NCI-H82 (cell line): Measurements from ENCODE around the gene CDH9.
A peak's percentile ranks its signal among the peaks of the same experiment; 100 is the strongest.

ENCODE experiments used
- DNase-seq: peaks from one replicate; lab custom pipeline; 2025; lab: John Stamatoyannopoulos, UW

Gene CDH9, protein sequence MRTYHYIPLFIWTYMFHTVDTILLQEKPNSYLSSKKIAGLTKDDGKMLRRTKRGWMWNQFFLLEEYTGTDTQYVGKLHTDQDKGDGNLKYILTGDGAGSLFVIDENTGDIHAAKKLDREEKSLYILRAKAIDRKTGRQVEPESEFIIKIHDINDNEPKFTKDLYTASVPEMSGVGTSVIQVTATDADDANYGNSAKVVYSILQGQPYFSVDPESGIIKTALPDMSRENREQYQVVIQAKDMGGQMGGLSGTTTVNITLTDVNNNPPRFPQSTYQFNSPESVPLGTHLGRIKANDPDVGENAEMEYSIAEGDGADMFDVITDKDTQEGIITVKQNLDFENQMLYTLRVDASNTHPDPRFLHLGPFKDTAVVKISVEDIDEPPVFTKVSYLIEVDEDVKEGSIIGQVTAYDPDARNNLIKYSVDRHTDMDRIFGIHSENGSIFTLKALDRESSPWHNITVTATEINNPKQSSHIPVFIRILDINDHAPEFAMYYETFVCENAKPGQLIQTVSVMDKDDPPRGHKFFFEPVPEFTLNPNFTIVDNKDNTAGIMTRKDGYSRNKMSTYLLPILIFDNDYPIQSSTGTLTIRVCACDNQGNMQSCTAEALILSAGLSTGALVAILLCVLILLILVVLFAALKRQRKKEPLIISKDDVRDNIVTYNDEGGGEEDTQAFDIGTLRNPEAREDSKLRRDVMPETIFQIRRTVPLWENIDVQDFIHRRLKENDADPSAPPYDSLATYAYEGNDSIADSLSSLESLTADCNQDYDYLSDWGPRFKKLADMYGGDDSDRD

DNA sequence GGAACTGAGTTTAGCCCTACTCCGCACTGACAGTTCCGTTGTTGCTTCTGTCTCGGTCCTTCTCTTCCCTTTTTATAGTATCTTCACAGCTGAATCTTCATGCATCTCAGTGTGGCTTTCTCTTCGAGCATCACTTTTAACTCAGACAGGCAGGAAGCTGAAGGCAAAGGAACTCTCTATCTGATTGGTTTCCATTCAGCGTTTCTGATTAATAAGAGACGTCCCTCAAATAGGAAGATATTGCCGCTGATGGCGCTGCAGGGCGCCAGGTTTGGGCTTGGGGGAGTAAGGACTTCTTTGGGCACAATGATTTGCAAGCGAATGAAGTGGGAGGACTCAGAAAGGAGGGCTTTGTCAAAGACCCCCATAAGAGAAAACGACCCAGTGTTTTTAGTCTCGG is at the start of gene CDH9:
CDH9 (minus strand) TSS at position 111 of the 400 bp plus-strand sequence. CDS start 50,253 bp downstream, outside the sequence.
- DNase-seq = peak; percentile 21

DNA sequence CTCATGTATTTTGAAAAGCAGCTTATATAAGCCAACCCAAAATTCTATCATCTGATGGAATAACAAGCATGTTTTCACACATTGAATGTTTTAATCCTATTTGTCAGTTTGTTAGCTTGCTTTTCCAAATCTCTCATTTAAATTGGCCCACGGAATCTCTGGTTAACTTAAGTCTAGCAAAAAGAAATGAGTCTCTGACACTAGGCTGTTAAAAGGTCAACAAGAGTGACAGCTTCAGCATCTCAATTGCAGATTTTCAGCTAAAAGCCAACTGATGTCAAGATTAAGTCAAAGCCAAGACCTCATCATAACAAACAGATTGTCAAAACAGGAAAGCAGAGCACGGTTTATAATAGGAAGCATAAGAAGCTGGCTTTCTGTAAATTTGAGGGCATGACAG is 49.4 kb upstream of the CDH9 start:
- DNase-seq = no peak

DNA sequence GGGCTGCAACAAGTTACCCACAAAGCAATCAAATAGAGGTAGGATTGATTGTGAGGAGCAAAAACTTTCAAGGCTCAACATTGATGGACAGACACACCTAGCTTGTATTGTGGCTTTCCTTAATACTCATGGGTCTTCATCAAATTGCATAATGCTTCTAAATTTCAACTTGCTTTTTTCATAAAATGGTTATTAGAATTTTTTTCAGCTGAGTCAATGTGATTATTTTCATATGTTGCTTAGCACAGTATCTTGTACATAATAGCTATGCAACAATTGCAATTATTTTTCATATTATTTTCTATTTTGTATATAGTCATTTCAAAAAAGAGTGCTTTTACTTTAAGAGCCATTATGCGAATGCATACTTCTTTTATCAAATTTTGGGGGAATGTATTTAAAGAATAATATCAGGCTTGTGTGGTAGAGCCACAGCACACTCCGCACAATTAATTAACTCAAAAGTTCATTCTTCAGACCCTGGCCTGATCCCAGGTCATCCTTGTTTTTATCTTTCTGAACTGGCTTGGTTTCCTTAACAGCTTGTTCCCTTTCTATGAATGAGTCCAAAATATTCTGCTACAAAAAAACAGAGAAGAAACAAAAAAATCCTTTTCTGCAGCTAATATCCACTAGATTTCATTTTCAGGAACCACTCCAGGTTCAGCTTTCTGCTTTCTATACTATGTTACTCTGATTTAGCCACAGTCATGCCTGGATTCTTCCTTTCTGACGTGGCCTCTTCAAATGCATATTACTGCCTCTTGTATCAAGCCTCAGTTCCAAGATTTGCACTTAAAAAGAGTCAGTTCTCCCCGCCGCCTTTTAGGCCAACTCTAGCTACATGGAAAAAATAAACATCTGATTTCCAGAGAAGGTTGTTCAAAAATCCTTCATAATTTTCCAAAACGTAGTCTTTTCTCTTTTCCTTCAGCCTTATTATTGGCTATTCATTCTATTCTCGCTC is 45.3 kb upstream of the CDH9 start:
- DNase-seq = no peak

DNA sequence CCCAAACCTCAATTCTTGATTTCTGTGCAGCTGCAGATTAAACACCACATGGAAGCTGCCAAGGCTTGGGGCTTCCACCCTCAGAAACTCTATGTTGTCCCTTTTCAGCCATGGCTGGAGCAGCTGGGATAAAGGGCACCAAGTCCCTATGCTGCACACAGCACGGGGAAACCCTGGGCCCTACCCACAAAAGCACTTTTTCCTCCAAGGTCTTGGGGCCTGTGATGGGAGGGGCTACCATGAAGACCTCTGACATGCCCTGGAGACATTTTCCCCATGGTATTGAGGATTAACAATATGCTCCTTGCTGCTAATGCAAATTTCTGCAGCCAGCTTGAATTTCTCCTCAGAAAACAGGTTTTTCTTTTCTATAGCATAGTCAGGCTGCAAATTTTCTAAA is 41.8 kb upstream of the CDH9 start:
- DNase-seq = no peak

DNA sequence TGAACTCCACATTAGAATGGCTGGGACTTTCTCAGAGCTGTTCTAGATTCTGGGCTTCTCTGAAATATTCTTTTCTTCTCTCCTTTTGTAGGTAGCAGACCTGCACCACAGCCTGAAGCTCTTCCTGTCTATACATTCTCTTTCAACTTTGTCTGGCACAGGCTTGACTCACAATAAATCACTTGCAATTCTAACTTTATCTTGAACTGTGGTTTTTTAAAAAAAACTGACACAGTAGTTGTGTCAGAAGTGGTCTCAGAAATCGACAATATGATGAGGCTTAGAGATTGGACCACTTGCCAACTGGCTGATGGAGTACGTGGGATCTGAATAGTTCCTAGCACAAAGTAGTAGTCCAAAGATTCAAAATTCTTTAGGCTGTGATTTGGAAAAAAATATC is 24.1 kb upstream of the CDH9 start:
- DNase-seq = no peak

DNA sequence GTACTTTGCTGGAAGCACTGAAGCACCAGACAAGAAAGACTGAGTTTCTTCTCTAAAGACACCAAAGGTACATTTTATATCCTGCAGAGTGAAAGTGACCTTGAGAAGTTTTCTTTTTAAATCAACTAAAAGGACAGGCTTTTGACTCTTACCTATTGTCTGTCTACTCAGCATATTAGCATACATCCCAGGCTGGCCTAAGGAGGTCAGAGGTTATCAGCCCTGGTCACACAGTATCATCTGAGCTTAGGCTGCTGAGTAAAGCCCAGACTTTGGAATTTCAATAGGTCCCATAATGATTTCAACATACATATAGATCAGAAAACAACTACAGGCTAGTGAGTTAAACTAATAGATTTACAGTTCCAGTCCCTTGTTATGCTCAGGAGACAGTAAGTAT is 10.1 kb upstream of the CDH9 start:
- no peak for DNase-seq

DNA sequence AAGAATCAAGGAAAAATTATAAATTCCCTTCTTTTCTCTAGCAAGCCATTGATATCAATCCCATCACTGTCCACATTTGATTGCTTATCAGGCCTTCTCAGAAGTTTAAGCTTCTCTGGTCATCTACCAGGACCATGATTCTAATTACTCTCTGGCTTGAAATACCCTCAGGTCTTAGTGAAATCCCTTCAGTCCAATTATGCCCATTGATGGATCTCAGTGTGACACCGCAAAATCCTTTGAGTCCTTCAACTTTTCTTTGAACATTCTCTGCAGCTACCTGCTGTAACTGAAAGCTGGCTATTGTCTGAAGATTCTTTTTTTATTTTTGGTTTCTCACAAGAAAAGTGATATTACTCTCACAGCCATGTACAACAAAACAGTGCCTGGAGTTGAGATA is 3.0 kb upstream of the CDH9 start:
- DNase-seq = peak; percentile 9

DNA sequence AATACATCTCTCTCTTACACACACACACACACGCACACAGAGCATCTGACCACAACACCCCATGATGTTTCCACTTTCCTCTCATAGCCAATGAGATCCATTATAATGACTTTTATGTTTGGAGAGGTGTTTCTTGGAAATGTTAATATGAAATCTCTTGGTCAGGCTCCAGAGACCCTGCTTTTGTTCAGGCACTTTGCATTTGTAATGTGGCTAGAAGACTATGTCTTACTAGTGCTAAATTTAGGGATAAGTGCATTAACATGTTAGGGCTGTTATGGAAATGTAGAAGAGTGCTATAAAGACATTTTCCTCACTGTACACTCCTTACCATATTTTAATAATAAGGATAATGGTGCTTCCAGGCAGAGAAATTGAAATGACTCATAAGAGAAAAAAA is 3.8 kb downstream of the CDH9 start:
- no peak for DNase-seq

DNA sequence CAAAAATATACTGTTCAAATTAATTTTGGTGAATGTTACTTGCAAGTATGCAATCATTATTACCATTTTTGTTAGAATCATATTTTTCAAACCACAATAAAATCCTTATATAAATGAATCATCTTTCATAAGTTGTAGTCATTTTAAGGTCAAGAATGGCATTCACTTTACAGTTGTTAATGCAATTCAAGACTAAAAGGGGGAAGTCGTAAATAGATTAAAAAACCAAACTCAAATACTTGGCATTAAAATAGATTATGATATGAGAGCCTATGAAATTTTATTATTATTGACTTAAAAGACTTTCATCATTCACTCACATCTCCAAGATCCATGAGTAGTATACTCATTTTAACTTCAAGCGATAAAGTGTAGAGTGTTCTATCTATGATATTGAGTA is 11.6 kb downstream of the CDH9 start:
- DNase-seq = no peak

DNA sequence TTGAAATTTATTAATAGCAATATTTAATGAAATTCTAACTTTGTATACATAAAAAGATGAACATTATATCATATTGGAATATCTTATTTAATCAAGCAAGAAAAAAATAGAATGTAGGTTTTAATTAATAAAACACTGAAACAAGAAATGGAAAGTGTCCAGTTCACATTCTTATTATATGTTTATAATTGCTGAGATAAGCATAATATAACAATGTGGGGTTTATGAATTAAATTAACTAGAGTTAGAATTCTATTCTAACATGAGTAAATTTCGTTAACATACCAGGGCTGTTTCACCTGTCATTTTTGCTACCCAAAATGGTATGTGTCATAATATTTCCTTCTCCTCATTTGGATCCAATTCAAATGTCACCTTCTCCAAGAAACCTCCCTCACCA is 12.3 kb downstream of the CDH9 start:
- DNase-seq = no peak

DNA sequence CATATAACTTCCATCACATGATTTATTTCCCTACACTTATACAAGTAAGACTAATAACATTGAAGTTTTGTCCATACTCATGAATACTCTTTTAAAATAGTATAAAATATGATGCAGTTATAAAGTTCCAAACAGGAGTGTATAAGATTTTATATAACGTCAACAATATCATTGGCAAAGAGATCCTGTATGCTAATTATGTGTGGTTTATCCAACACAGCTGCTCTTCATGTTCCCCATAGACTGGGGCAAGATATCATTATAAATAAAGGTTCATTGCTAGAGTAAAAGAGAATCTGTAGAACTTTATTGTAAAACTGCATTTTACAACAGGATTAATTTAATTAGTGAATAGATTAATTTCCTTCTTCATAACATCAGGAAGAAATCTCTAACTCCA is 16.9 kb downstream of the CDH9 start:
- DNase-seq = no peak

DNA sequence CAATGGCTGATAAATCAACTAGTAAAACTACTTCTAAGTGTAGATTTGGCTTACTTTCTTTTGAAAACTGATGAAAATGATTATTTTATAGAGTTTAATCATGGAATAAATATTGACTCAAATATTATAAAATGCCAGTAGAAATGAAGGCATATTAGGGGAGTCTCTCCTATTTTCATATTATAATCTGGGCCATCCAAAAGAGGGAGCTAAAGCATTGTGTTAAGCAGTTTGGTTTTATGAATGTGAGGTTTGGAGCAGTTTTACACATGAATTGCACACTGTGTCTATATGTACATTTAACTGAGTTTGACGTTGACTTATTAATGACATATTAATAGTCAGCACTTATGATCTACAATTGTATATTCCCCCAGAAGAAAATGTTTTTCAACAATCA is 17.4 kb downstream of the CDH9 start:
- DNase-seq = peak; percentile 12

DNA sequence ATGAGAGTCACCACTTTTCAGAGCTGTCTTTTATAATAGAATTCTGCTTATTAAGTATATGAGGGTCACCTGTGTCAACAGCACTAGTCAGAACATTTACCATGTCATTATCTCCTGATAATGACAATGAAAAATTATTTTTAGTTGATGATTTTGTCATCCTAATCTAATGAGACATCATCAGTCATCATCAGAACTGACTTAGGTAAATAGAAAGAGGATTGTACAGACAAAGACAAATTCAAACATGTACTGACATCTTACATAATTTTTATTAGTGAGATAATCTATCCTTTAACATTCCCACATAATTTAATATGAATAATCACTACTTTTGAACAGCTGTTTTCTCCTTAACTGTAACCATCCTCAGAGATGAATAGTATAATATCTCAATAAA is 22.6 kb downstream of the CDH9 start:
- DNase-seq = no peak

DNA sequence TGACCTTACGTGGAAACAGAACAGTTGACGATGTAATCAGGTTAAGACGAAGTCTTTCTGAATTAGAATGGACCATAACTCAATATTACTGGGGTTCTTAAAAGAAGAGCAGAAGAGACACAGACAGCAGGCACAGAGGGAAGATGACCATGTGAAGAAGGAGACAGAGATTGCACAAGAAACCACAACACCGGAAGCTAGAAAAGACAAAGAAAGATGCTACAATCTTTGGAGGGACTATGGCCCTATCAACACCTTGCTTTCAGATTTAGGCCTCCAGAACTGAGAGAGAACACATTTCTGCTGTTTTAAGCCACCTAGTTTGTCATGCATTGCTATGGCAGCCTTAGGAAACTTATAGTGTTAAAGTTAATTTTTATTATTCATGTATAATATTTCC is 27.1 kb downstream of the CDH9 start:
- DNase-seq = no peak

DNA sequence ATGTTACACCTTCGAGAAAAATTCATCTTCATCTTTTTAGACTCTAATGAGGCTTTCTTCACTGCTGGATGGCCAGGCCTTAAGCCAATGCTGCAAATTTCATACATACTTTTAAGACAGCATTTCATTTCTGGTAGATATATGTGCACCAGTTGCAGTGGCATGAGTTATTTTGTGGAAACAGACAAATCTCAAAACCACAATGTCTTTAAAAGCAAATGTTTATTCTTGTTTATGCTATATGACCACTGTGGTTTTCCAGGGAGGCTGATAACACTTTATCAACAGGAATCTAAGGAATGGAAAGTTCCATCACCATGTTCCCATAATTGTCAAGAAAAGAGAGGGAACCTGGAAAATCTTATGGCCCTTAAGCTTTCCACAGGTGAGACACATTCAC is 27.7 kb downstream of the CDH9 start:
- no peak for DNase-seq

DNA sequence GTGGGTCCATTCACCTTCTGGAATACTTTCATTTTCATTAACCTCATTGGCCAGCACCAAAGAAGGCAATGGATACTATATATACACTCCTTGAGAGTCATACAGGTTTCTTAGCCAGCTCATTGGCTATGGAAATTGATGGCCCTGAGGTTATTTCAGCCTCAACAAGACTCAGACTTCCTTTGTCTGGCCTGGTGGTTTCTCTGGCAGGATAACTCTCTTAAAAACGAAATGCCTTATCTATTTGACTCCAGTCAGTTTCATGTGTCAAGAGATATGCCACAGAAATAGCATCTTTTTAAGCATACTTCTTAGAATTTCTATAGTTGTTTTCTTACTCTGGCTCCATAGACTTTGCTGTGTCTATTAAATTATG is 28.9 kb downstream of the CDH9 start:
- no peak for DNase-seq

DNA sequence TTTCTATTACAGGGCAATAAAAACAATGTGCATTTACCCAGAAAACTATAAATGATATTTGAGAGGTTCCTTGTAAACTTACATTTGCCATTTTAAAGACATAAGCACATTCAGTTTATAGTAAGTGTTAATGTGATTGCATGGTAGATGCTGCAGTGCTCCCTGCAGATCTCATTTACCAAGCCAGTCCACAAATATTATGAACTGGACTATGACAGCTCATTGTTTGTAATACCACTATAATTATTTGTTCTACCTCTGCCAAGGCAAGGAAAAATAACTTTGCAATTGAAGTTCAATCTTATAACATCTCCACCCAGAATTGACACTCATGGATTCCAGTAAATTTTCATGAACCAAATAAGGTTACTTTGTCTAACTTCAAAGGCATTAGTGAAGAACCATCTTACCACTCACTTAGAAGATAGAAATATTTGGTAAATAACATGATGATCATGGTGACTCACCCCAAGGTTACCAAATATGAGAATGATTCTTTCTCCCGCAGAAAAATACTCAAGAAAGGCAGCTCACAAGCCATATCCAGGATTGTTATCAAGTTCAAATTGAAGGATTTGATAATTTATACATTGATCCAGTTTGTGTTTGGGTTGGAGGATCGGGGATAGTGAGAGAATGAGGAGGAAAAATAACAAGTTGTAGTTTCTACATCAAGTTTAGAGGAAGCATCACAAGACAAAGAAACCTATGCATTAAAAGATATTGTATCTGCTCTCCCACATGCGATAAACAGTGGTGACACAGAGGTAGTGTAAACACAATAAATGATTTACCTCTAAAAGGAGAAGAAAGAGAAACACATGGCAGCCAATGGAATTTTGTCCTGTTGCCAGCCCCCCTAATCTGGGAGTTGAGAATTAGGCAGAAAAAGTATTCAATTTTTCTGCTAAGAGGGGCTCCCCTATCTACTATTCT is 29.5 kb downstream of the CDH9 start:
- DNase-seq = no peak

DNA sequence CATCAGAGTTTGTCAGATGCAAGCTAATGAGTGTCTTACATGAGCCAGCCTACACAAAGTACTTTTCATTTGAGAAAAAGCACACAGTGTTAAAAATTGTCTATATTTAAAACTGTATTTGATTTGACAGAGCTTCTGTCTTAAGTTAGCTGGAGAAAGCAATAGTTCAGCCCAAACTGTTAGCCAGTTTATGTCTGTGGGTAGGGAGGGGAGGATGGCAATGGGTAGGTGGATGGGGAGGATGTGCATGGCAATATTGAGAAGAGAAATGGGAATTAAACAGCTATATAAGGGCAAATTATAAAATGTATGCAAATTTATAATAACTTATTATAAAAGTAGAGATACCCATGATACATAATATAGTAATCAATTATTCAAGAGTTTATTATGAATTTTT is 31.3 kb downstream of the CDH9 start:
- no peak for DNase-seq

DNA sequence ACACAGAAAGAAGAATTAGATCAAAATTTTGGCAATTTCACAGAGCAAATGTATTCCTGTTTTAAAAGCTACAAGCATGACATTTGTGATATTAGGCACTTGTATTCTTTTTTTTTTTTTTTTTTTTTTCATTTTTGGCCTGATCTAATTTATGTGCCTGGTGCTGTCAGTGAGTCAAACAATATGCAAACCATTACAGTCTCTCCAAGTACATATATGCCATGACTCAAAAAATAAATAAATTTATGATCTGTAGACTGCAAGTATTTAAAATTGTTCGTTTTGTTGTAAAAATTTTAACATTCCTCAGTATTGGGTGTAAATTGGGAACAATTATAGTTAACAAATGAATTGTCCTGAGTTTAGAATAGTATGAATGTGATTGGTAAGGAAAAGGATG is 51.4 kb downstream of the CDH9 start:
- DNase-seq = no peak

DNA sequence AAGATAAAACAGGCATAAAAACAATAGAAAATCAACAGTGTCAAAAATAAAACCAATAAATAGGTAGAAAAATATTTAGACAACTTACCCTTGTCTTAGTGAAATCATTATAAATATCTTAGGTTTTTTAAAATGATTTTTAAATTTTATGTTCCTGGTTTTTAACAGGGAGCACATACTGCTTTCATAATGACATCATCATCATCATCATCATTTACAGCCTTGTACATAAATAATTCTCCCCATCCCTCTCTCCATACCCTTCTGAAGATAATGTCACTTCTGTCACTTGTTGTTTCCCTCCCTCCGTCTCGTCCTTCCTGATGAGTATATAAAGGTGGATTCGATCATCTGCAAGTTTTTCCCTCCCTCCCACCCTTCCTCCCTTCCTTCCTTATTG is 56.6 kb downstream of the CDH9 start:
- DNase-seq = no peak

DNA sequence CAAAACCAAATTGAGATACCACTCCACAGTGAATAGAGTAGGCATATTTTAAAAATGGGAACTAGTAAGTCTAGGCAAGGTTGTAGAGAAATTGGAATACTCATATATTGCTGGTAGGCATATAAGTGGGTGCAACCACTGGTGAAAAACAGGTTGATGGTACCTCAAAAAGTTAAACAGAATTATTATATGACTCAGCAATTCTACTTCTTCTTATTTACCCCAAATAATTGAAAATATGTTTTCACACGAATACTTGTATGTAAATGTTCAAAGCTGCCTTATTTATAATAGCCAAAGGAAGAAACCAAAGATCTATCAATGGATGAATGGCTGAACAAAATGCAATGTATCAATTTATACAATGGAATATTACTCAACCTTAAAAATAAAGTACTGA is 79.1 kb downstream of the CDH9 start:
- DNase-seq = no peak
